GM19463 (cell line): ENCODE measurements around the gene PARP4.
A peak's percentile ranks its signal among the peaks of the same experiment; 100 is the strongest.
"Not testable (repeated sequence)": the region's sequence is repeated elsewhere in the genome, so short reads cannot be mapped to it uniquely, and the experiment has no call there.

Source experiments
- ATAC-seq: cut with Tn5 transposase; IDR thresholded peaks from one replicate; pipeline ENCODE4 v1.9.1; 2021; ENCODE audit warnings: mild to moderate bottlenecking, moderate library complexity; ENCODE audit not compliant: unreplicated experiment

Gene PARP4

DNA sequence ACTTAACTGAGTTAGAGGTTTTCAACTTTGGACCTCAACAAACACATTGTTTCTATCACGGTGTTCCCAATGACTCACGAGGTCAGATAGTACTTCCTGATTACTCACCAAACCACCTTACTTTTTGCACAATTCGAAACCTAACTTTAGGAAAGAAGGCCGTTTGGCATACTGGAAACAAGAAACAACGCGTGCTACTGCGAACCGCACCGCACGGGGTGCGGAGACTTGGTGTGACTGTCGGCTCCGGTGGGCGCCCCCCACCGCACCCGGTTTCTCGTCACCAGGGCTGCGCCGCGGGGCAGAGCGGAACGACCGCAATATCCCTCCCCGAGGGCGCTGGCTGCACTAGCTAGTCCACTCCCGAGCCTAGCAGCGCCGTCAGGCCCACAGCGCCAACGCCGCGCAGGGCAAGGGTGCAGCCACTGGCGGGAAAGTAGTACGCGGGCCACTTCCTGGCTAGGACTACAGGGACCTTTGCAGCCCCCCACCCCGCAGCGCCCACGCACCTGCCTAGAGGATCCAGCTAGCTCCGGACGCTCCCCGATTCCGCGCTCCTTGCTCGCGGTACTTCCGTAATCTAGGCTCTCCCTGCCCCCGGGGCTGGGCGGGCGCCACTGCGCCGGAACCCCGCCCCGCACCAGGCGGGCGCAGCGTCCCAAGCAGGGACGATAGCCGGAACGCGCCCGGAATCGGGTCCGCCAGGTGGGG, at the start of gene PARP4:
PARP4 (minus strand) TSS at position 582 of the 711 bp plus-strand sequence. CDS start 9,002 bp downstream, outside the sequence.
- peak; percentile 84 for ATAC-seq

DNA sequence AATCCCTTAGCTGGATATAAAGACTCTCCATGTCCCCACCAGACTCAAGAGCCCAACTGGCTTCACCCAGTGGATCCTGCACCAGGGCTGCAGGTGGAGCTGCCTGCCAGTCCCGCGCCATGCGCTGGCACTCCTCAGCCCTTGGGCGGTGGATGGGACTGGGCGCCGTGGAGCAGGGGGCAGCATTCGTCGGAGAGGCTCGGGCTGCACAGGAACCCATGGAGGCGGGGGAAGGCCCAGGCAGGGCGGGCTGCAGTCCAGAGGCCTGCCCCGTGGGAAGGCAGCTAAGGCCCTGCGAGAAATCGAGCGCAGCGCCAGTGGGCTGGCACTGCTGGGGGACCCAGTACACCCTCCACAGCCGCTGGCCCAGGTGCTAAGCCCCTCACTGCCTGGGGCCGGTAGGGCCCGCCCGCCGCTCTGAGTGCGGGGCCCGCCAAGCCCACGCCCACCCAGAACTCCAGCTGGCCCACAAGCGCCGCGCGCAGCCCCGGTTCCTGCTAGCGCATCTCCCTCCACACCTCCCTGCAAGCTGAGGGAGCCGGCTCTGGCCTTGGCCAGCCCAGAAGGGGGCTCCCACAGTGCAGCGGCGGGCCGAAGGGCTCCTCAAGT, 48.1 kb upstream of the PARP4 start:
- not testable (repeated sequence) for ATAC-seq

DNA sequence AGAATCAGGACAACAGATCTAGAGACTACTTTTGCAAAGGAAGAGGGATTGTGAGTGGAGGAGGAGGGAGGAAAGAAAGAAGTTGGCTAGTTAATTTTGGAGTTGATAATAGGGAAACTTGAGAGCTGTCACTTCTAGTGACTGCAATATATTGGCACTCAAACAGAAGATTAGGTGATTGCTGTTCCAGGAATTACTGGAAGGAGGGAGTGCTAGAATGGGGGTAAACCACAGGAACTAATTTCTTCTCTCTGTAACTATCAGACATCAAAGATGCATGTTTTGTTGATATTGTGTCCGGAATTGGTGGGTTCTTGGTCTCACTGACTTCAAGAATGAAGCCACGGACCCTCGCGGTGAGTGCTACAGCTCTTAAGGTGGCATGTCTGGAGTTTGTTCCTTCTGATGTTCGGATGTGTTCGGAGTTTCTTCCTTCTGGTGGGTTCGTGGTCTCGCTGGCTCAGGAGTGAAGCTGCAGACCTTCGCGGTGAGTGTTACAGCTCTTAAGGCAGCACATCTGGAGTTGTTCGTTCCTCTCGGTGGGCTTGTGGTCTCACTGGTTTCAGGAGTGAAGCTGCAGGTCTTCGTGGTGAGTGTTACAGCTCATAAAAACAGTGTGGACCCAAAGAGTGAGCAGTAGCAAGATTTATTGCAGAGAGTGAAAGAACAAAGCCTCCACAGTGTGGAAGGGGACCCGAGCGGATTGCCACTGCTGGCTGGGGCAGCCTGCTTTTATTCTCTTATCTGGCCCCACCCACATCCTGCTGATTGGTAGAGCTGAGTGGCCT, 47.0 kb upstream of the PARP4 start:
- ATAC-seq, result not testable (repeated sequence)

GRCh38 chr13:24557081-24557480, 44.5 kb upstream of the PARP4 start:
- no peak for ATAC-seq

- not testable (repeated sequence) for ATAC-seq
Measured at GRCh38 chr13:24553892-24554291, 41.3 kb upstream of the PARP4 start.

DNA sequence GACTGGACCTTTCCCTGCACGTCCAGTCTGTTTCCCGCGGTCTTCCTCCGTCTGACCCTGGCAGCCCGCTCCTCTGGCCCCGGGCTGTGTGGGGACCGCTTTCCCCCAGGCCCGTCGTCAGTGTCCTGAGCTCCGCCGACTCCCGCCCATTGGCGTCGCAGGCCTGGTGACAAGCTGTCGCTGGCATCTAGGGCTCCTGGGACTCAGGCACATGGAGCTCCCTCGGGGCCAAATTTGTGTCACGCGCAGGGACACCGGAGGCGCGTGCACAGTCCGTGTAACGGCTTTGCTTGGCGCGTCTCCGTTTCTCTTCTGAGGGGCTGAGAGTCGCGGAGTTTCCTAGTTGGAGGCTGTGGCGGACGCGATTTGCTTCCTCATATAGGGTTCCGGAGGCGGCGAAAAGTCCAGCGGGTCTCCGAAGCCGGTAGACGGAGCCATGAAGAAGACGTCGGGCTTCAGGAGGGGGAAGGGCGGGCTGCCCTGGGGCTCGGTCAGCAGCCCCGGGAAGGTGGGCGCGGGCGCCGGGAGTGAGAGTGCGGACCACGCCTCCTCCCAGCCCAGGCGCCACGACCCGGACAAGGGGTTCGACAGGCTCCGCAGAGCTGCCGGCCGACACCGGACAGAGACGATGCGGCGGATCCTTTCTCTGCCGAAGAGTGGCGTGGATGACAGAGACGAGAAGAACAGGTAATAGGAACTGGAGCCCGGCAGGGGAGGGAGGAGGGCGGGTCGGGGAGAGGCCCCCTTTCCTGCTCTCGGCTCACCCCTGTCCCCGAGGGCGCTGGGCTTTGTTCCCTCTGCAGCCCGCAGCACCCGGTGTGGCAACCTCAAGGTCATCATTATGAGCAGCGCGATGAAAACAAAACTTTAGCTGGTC, 29.1 kb upstream of the PARP4 start:
- ATAC-seq, result peak; percentile 61

DNA sequence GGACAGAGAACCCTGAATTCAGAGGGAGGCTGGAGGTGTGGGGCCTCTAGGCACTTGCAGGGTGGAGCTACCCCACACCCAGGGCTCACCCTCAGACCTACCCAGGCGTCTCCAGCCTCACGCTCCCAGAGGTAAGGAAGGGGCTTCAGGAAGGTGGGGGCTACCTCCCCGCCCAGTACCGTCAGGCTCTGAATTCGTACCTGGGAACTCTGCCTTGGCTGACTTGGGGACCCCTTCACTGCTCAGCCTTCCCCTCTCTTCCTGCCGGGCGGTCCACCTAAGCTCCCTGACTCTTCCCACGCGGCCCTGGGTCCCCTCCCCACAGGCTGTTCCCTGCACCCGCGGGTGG, 28.5 kb upstream of the PARP4 start:
- no peak for ATAC-seq

DNA sequence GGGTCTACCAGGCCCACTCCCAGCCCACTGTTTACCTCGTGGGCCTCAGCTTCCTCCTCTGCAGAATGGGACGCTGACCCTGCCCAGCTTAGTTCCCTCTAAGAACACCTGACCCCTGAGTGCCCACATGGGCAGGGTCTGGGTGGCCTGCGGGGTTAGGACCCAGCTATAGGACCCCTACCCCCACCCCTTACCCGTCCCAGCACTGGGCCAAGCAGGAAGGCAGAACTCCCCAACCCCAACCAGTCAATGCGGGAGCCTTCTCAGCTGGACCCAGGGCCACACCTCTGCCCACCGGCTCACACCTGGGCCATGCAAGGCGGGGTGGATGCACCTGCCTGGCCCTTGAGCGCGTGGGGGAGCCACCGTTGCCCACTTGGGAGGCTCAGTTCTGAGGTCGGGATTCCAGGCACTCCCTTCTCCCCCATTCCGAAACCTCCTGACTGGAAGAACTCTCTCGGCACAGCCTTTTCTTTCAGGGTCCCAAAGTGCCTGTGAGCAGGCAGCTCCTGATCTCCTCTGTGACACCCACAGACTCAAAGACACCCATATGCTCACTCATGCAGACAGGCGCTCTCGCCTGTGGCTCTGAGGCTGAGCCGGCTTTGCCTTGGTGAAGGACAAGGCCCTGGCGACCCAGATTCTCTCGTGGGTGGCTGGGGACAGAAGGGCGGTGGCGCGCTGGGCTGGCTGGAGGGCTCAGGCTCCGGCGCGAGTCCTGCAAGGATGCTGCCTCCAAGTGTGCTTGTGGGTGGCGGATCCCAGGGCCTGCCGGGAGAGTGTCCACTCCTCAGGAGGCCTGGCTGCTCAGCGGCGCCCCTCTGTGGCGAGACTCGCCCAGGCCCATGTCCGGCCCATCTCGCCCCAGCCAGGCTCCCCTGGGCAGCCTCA, 27.9 kb upstream of the PARP4 start:
- ATAC-seq, result no peak

- ATAC-seq, result no peak
Measured at GRCh38 chr13:24539500-24540165, 27.1 kb upstream of the PARP4 start.

- no peak for ATAC-seq
Measured at GRCh38 chr13:24529478-24529877, 16.9 kb upstream of the PARP4 start.

- no peak for ATAC-seq
Measured at GRCh38 chr13:24528816-24529398, 16.3 kb upstream of the PARP4 start.

GRCh38 chr13:24527266-24527775, 14.7 kb upstream of the PARP4 start:
- ATAC-seq, result no peak

DNA sequence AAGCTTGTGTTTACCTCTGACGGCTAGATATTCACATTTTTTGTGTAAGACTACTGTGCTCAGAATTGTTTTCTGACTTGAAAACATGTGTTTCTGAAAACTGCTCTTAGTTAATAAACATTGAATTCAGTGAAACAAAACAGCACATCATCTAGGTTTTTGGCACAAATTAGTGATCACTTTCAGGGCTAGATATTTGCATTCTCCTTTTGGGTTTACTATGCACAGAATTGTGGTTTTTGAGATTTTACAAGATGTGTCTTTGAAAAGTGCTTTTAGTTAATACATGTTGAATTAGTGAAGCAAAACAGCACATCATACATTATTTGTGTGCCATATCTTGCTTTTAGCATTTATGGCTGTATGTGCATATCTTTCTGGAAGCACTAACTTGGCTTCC, 8.2 kb upstream of the PARP4 start:
- no peak for ATAC-seq

- no peak for ATAC-seq
Measured at GRCh38 chr13:24516919-24517318, 4.3 kb upstream of the PARP4 start.

DNA sequence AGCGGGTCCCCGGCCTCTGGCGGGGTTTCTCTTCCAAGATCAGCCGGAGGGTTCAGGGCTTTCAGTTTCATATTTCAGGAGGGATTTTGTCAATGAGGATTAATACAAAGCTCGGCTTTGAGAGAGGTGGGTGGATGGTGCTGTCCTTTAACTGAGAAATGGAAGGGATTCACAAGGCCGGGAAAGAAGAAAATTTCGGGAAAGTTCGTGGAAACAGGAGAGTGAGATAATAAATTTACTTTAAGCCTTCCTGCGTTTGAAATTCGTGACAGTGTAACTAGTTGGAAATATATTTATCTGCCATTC, 283 bp upstream of the PARP4 start:
- ATAC-seq, result no peak

GRCh38 chr13:24511816-24512196, 772 bp downstream of the PARP4 start:
- no peak for ATAC-seq

GRCh38 chr13:24511019-24511815, 1.4 kb downstream of the PARP4 start:
- peak; percentile 30 for ATAC-seq

GRCh38 chr13:24506698-24507335, 5.8 kb downstream of the PARP4 start:
- no peak for ATAC-seq
